Right ventricle myocardium superior (tissue), 1 donor: ENCODE results near the gene CREB3L1. TPM values are rescaled to one million over a fixed set of nuclear protein-coding genes. Genes with fewer than 3 reads are reported as not detected.

Source experiments
- ATAC-seq: fragments of 200-7000 bp; cut with Tn5 transposase; one replicate; pipeline ENCODE4 v1.9.1; 2020; ENCODE audit warnings: mild to moderate bottlenecking; ENCODE audit not compliant: poor library complexity
- DNase-seq: peaks from one replicate; pipeline ENCODE4 v3.0.0-alpha.2; 2020
- intact Hi-C: fragments of 100-400 bp; cut with DNase I; formaldehyde crosslinking; loops from one replicate; pipeline ENCODE4 v1.11.2; 2022
- total RNA-seq: library from RNA; stranded (reverse); fragmentation: NEBNext Ultra II Directional; extraction: Animal tissue kit (Norgen Biotek cat#: 25700); gene quantifications from one replicate; pipeline ENCODE4 v1.2.1, GENCODE V29; 2021
- donor health status: DM: no; HTN: yes; CAD: no; lungs with severe emphysema.

The CREB3L1 gene
- total RNA-seq, 1 donor from 2014 or later = 69.2 TPM

DNA sequence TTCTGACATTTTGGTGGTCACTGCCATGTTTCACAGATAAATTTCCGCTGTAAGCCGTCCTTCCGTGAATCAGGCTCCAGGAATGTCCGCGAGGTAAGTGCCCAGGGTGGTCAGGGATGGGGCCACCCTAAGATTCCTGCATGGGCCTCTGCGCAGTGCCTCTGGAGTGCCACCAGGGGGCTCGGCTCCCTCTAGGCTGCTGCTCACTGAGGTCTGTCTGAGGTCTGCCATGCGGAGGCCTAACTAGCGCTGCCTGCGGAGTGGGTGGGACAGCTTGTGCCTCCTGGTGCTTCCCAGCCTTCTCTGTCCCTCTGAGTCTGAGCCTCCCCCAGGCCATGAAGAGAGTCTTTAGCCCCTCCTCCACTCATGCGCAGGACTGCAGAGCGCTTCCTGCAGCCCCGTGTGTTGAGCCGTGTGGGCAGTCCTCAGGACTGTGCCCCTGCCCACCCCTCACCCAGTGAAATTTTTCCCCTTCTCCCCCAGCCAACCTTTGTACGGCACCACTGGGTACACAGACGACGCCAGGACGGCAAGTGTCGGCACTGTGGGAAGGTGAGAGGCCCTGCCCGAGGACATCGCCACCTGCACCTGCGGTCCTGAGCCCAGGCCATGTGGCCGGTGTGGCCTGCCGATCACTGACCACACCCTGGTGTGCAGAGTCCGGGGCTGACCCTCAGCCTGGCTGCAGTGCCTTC, 92.1 kb downstream of the CREB3L1 start:
- DNase-seq = no peak
- peak; percentile 46 for ATAC-seq
- intact Hi-C loops = no loop called here

- no peak for DNase-seq
- intact Hi-C loops = no loop called here
- no peak for ATAC-seq
Observed at GRCh38 chr11:46370253-46370652, 92.8 kb downstream of the CREB3L1 start.

Other genes starting within 250 kb of the CREB3L1 start
- 36.6 TPM for gene PHF21A, start 156.2 kb upstream of the CREB3L1 start, total RNA-seq
- 65.8 TPM for gene DGKZ, start 69.8 kb downstream of the CREB3L1 start, total RNA-seq
- gene MDK, start 104.0 kb downstream of the CREB3L1 start, total RNA-seq = 4.7 TPM
- gene CHRM4, start 114.1 kb downstream of the CREB3L1 start, total RNA-seq = not detected